ENCODE data around the gene SCUBE2. TPM values are rescaled to one million over a fixed set of nuclear protein-coding genes. Genes with fewer than 3 reads are reported as not detected.
A peak's percentile ranks its signal among the peaks of the same experiment; 100 is the strongest.

The SCUBE2 gene
- total and polyA plus RNA-seq, 2 of the 4 experiments (the other 2 are of a cell fraction), result 0.43 to 0.72 TPM

DNA sequence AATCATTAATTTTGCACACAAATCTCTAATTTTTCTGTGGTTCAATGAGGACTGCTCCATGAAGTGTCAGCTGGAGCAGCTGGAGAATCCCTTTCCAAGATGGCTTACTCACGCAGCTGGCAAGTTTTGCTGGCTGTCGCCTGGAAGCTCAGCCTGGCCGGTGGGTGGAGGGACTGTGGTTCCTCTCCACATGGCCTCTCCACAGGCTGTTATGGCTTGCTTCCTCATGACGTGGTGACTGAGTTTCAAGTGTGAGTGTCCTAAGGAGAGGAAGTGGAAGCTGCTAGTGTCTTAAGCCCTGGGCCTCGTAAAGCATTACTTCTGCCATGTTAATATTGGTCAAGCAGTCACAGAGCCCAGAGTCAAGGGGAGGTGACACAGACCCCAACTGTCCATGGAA lies 73.6 kb downstream of the SCUBE2 start:
- ATAC-seq (ENCODE audit: low read depth), result no peak

More for the DNA sequence above, 73.6 kb downstream of the SCUBE2 start:
- Histone ChIP-seq H3K27ac (ENCODE audit: insufficient read depth, low read length) (no peak overlapping the region), H3K9ac (ENCODE audit: low read depth, low read length) (no peak overlapping the region), H3K4me3 (ENCODE audit: insufficient read depth, low read depth, low read length) (no peak overlapping the region), H2BK5ac (ENCODE audit: low read depth, low read length, poor library complexity, severe bottlenecking) (no peak overlapping the region), H3K27me3 (ENCODE audit: control insufficient read depth, insufficient read depth, low read length) (peaks cover 2% of the 10 kb centered on the region; the same call in 1 of the 2 replicates), H3K79me1 (ENCODE audit: low read depth in 1 of 2, low read length in 2 of 2) (no peaks in the 10 kb centered on the region), H3K23ac (ENCODE audit: low read depth, low read length) (no peak overlapping the region), H2BK120ac (ENCODE audit: low read depth, low read length) (no peak overlapping the region), H3K4me1 (ENCODE audit: control insufficient read depth, insufficient read depth, low read length) (no peaks in the 10 kb centered on the region), H3K18ac (ENCODE audit: low read depth, low read length) (no peak overlapping the region), H2AK9ac (replicated peaks; ENCODE audit: low read depth, low read length, poor library complexity) (no peak overlapping the region), H3K56ac (ENCODE audit: extremely low read depth, insufficient read depth, low read length) (no peak overlapping the region), H2AFZ (replicated peaks; ENCODE audit: low read length, poor library complexity) (peak overlapping the region; percentile 52), H2AK5ac (ENCODE audit: low read depth, low read length) (no peak overlapping the region), H2BK20ac (ENCODE audit: low read depth, low read length) (no peak overlapping the region), H3K4ac (ENCODE audit: low read depth, low read length) (no peak overlapping the region), H4K8ac (ENCODE audit: low read depth in 2 of 2, low read length in 2 of 2) (no peak overlapping the region), H3K9me1 (ENCODE audit: insufficient read depth, low read length) (peaks cover 4% of the 10 kb centered on the region; the same call in 1 of the 2 replicates), H4K5ac (ENCODE audit: low read depth, low read length) (no peak overlapping the region), H3K36me3 (ENCODE audit: control insufficient read depth, insufficient read depth, low read length) (no peaks in the 10 kb centered on the region), H4K20me1 (ENCODE audit: insufficient read depth, low read length) (no peaks in the 10 kb centered on the region), H3K9me3 (ENCODE audit: control insufficient read depth, insufficient read depth, low read length) (no peaks in the 10 kb centered on the region), H3K14ac (replicated peaks; ENCODE audit: low read depth, low read length) (no peak overlapping the region), H3K4me2 (ENCODE audit: low read depth, low read length) (no peak overlapping the region), H4K91ac (ENCODE audit: insufficient read depth, low read depth, low read length) (no peak overlapping the region), H2BK15ac (ENCODE audit: low read depth, low read length) (no peak overlapping the region)
- ChIA-PET POLR2A (ENCODE audit: unreplicated experiment) (interaction anchor here (1.1 kb wide), 1 partner anchor 14 kb away, joined by 4 read pairs; the partner anchor contains the start of gene NRIP3), CTCF (interaction anchor here (1.1 to 2.7 kb wide), 2 partner anchors 17 to 120 kb away, joined by 3 to 20 read pairs; no protein-coding TSS in a partner anchor)
- peak; percentile 46 for DNase-seq
- intact Hi-C loops (cut with micrococcal nuclease) (no loop called here), in situ Hi-C loops (cut with MboI; ENCODE audit: low sequenced_read_pairs) (loop anchor here (5.0 to 25.0 kb wide), 2 partner anchors 115 to 495 kb away; no protein-coding TSS in a partner anchor), dilution Hi-C loops (cut with HindIII; ENCODE audit: low sequenced_read_pairs, unreplicated experiment) (no loop called here)
- TF ChIP-seq, protein P1, sequence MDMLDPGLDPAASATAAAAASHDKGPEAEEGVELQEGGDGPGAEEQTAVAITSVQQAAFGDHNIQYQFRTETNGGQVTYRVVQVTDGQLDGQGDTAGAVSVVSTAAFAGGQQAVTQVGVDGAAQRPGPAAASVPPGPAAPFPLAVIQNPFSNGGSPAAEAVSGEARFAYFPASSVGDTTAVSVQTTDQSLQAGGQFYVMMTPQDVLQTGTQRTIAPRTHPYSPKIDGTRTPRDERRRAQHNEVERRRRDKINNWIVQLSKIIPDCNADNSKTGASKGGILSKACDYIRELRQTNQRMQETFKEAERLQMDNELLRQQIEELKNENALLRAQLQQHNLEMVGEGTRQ (IDR thresholded peaks at IDR 0.05; ENCODE audit: low read depth, low read length), result no peak
- TF ChIP-seq MAZ (IDR thresholded peaks at IDR 0.05; ENCODE audit: borderline replicate concordance, low read depth, low read length) (no peak), CEBPB (IDR thresholded peaks at IDR 0.05; ENCODE audit: low read depth, low read length) (no peak), POLR2A (IDR thresholded peaks at IDR 0.05; ENCODE audit: low read depth, low read length) (no peak), CHD1 (IDR thresholded peaks at IDR 0.05; ENCODE audit: low read depth, low read length) (no peak), BHLHE40 (IDR thresholded peaks at IDR 0.05; ENCODE audit: low read depth, low read length) (no peak), RFX5 (IDR thresholded peaks at IDR 0.05; ENCODE audit: low read depth, low read length) (no peak), MXI1 (IDR thresholded peaks at IDR 0.05; ENCODE audit: borderline replicate concordance, low read depth, low read length) (no peak), MAFK (IDR thresholded peaks at IDR 0.05; ENCODE audit: low read depth, low read length) (no peak), NFE2L2 (IDR thresholded peaks at IDR 0.05; ENCODE audit: low read depth, low read length) (no peak), ELK1 (IDR thresholded peaks at IDR 0.05; ENCODE audit: borderline replicate concordance, low read depth, low read length) (no peak), SMC3 (IDR thresholded peaks at IDR 0.05; ENCODE audit: low read depth, low read length) (no peak), CTCF (conservative IDR thresholded peaks at IDR 0.05; ENCODE audit: low read depth, low read length) (no peak), RCOR1 (IDR thresholded peaks at IDR 0.05; ENCODE audit: insufficient replicate concordance, low read length) (no peak), FOS (IDR thresholded peaks at IDR 0.05; ENCODE audit: low read depth, low read length) (no peak), RAD21 (IDR thresholded peaks at IDR 0.05; ENCODE audit: low read length) (no peak)
- 80% methylated on average over 1 of the region's 5 CpGs; no CpG with 5 or more reads in 1 of the 2 experiments for WGBS, 2 experiments (ENCODE audit: extremely low coverage in 2 of 2, insufficient read length in 1 of 2)
- no TSS peak for BruUV-seq (replicated peaks)

Measured in IMR-90 (cell line).